H1 (cell line): ENCODE results near the gene PSMD9. TPM values are rescaled to one million over a fixed set of nuclear protein-coding genes. Genes with fewer than 3 reads are reported as not detected.

Source experiments
- CTCF ChIA-PET: fragments of 300-600 bp; sonication (Branson Sonifier 250); formaldehyde crosslinking; loops from one replicate; lab custom pipeline; 2021; ENCODE audit not compliant: partially characterized antibody; lab: Charles Lee
- POLR2A ChIA-PET: fragments of 300-600 bp; sonication (Branson Sonifier 250); formaldehyde crosslinking; loops from one replicate; lab custom pipeline; 2021; ENCODE audit warnings: inconsistent platforms; ENCODE audit not compliant: partially characterized antibody; lab: Charles Lee
- DNase-seq, 2 experiments: peaks; one replicate each; pipeline versions ENCODE4 v3.0.0 to v3.0.0-alpha.2; 2010 to 2022; ENCODE audit warnings: low spot score in 2 of 2, low read depth in 1 of 2, mixed read lengths in 1 of 2
- FAIRE-seq: peaks from 2 replicates; lab custom pipeline; 2011; peaks lifted over from hg19 to GRCh38; lab: Jason Lieb, UNC
- H2AFZ ChIP-seq: 2 replicates; pipeline ENCODE4 v1.8.1; 2012; ENCODE audit warnings: low read length, inconsistent platforms
- H2AK5ac ChIP-seq: 2 replicates; pipeline ENCODE4 v1.6.1; 2013; ENCODE audit warnings: low read depth, low read length
- H2BK120ac ChIP-seq: replicated peaks from 2 replicates; pipeline ENCODE3; 2013; ENCODE audit warnings: low read depth, low read length, inconsistent platforms
- H2BK12ac ChIP-seq: 2 replicates; pipeline ENCODE4 v1.6.1; 2013; ENCODE audit warnings: low read depth, low read length
- H2BK15ac ChIP-seq: 2 replicates; pipeline ENCODE4 v1.6.1; 2013; ENCODE audit warnings: low read length
- H2BK20ac ChIP-seq: 2 replicates; pipeline ENCODE4 v1.6.1; 2013; ENCODE audit warnings: low read length
- H2BK5ac ChIP-seq: 2 replicates; pipeline ENCODE4 v1.6.1; 2013; ENCODE audit warnings: low read depth, low read length
- H3K14ac ChIP-seq: 2 replicates; pipeline ENCODE4 v1.6.1; 2013; ENCODE audit warnings: inconsistent platforms; ENCODE audit not compliant: insufficient read length
- H3K18ac ChIP-seq: 2 replicates; pipeline ENCODE4 v1.6.1; 2013; ENCODE audit warnings: low read length; ENCODE audit errors: extremely low read depth
- H3K23ac ChIP-seq: 2 replicates; pipeline ENCODE4 v1.6.1; 2013; ENCODE audit warnings: inconsistent platforms; ENCODE audit not compliant: insufficient read length
- H3K23me2 ChIP-seq: 2 replicates; pipeline ENCODE4 v1.6.1; 2013; ENCODE audit warnings: low read depth, low read length
- H3K27ac ChIP-seq: 2 replicates; pipeline ENCODE4 v1.6.1; 2011; ENCODE audit warnings: low read depth, low read length, inconsistent platforms
- H3K27me3 ChIP-seq, 4 experiments: replicated peaks in 1 of 4; 1 replicate in 1 of 4; 2 replicates in 3 of 4; pipeline versions ENCODE4 v1.6.1 to v1.8.1; 2011 to 2013; ENCODE audit warnings: low read length in 3 of 4, mild to moderate bottlenecking in 3 of 4, inconsistent platforms in 2 of 4, mixed read lengths in 2 of 4, moderate library complexity in 1 of 4; ENCODE audit not compliant: control insufficient read depth in 3 of 4, insufficient read depth in 3 of 4; ENCODE audit errors: extremely low read depth in 1 of 4
- H3K36me3 ChIP-seq, 4 experiments: 2 replicates each; pipeline versions ENCODE4 v1.6.1 to v1.8.1; 2011 to 2013; ENCODE audit warnings: mild to moderate bottlenecking in 4 of 4, low read length in 3 of 4, moderate library complexity in 2 of 4, control low read depth in 1 of 4, inconsistent platforms in 1 of 4; ENCODE audit not compliant: insufficient read depth in 4 of 4, control insufficient read depth in 2 of 4
- H3K4ac ChIP-seq: replicated peaks from 2 replicates; pipeline ENCODE3; 2013; ENCODE audit warnings: low read length, low read depth, mixed read lengths, inconsistent platforms; ENCODE audit not compliant: insufficient read length
- H3K4me1 ChIP-seq, 4 experiments: replicated peaks in 1 of 4; 1 replicate in 1 of 4; 2 replicates in 3 of 4; pipeline versions ENCODE4 v1.6.1 to v1.8.1; 2011 to 2013; ENCODE audit warnings: low read length in 3 of 4, inconsistent platforms in 2 of 4, mixed read lengths in 1 of 4; ENCODE audit not compliant: insufficient read depth in 4 of 4, control insufficient read depth in 3 of 4
- H3K4me2 ChIP-seq, 2 experiments: 2 replicates each; pipeline versions ENCODE4 v1.6.1 to v1.8.1; 2011 to 2013; ENCODE audit warnings: low read depth in 2 of 2, low read length in 2 of 2, control low read depth in 1 of 2, inconsistent platforms in 1 of 2, mild to moderate bottlenecking in 1 of 2; ENCODE audit not compliant: insufficient read depth in 1 of 2
- H3K4me3 ChIP-seq, 4 experiments: fragments of 200-600, 300-600 bp in 1 of 4; sonication (generic), shearing (Covaris generic), sonication (Bioruptor Twin) in 1 of 4; 2 replicates each; pipeline versions ENCODE4 v1.5.1 to v1.8.1; 2011 to 2016; ENCODE audit warnings: low read length in 4 of 4, low read depth in 3 of 4, control low read depth in 2 of 4, inconsistent platforms in 2 of 4, mild to moderate bottlenecking in 2 of 4, mixed read lengths in 1 of 4, moderate library complexity in 1 of 4; ENCODE audit not compliant: insufficient read depth in 2 of 4; ENCODE audit errors: extremely low read depth in 1 of 4
- H3K56ac ChIP-seq: replicated peaks from 2 replicates; pipeline ENCODE3; 2013; ENCODE audit warnings: low read depth, mild to moderate bottlenecking, mixed read lengths, low read length, inconsistent platforms; ENCODE audit not compliant: insufficient read length
- H3K79me1 ChIP-seq: 2 replicates; pipeline ENCODE4 v1.6.1; 2013; ENCODE audit warnings: low read depth, low read length, control low read depth
- H3K79me2 ChIP-seq, 2 experiments: 2 replicates each; pipeline versions ENCODE4 v1.6.1 to v1.8.1; 2012 to 2013; ENCODE audit warnings: low read length in 2 of 2, mild to moderate bottlenecking in 2 of 2, inconsistent platforms in 1 of 2; ENCODE audit not compliant: insufficient read depth in 2 of 2, control insufficient read depth in 1 of 2
- H3K9ac ChIP-seq, 4 experiments: replicated peaks in 1 of 4; 1 replicate in 1 of 4; 2 replicates in 3 of 4; pipeline versions ENCODE4 v1.6.1 to v1.8.1; 2011 to 2013; ENCODE audit warnings: low read depth in 3 of 4, low read length in 3 of 4, control low read depth in 2 of 4, mild to moderate bottlenecking in 2 of 4, moderate library complexity in 2 of 4, inconsistent platforms in 1 of 4; ENCODE audit errors: extremely low read depth in 1 of 4
- H3K9me3 ChIP-seq, 2 experiments: 2 replicates each; pipeline versions ENCODE4 v1.6.1 to v1.8.1; 2012 to 2013; ENCODE audit warnings: mild to moderate bottlenecking in 2 of 2, moderate library complexity in 2 of 2, control low read depth in 1 of 2, inconsistent platforms in 1 of 2, low read depth in 1 of 2, low read length in 1 of 2, mixed read lengths in 1 of 2; ENCODE audit not compliant: insufficient read depth in 2 of 2
- H4K20me1 ChIP-seq, 2 experiments: replicated peaks in 1 of 2; 2 replicates each; pipeline versions ENCODE3 to v1.8.1; 2011 to 2013; ENCODE audit warnings: inconsistent platforms in 2 of 2, low read length in 2 of 2, mild to moderate bottlenecking in 1 of 2; ENCODE audit not compliant: insufficient read depth in 2 of 2, control insufficient read depth in 1 of 2
- H4K5ac ChIP-seq: 2 replicates; pipeline ENCODE4 v1.6.1; 2013; ENCODE audit warnings: low read length, low read depth, mixed read lengths, inconsistent platforms; ENCODE audit not compliant: insufficient read length
- H4K8ac ChIP-seq: 2 replicates; pipeline ENCODE4 v1.8.0; 2013; ENCODE audit warnings: mild to moderate bottlenecking, moderate library complexity, low read length, inconsistent platforms; ENCODE audit not compliant: insufficient read depth; ENCODE audit errors: extremely low read depth
- H4K91ac ChIP-seq: replicated peaks from 2 replicates; pipeline ENCODE3; 2013; ENCODE audit warnings: low read length, mixed read lengths, inconsistent platforms; ENCODE audit not compliant: insufficient read length
- CTBP2 ChIP-seq: IDR thresholded peaks from 2 replicates; pipeline ENCODE4 v1.7.0; 2011; ENCODE audit warnings: borderline replicate concordance, mild to moderate bottlenecking, moderate library complexity, mixed read lengths, low read length; ENCODE audit not compliant: insufficient read depth, insufficient read length
- E2F6 ChIP-seq: IDR thresholded peaks from 2 replicates; pipeline ENCODE4 v1.6.1; 2012; ENCODE audit warnings: inconsistent platforms
- EP300 ChIP-seq, 2 experiments: IDR thresholded peaks; 1 replicate in 1 of 2; 2 replicates in 1 of 2; pipeline ENCODE4 v1.6.1; 2011 to 2012; ENCODE audit warnings: low read depth in 2 of 2, low read length in 2 of 2, mild to moderate bottlenecking in 2 of 2, borderline replicate concordance in 1 of 2, inconsistent platforms in 1 of 2, moderate library complexity in 1 of 2
- RNF2 ChIP-seq: fragments of 200-900, 300-1000 bp; sonication (generic); IDR thresholded peaks from 2 replicates; pipeline ENCODE4 v1.7.1; 2016; ENCODE audit warnings: borderline replicate concordance, low read depth, mild to moderate bottlenecking, antibody characterized with exemption, low read length; ENCODE audit not compliant: poor library complexity, severe bottlenecking; ENCODE audit errors: missing control alignments
- WGBS, 2 experiments: shearing (Covaris generic) in 1 of 2; methylation state at CpG; one replicate each; pipeline versions ENCODE4 v1.1.6 to v1.1.7; 2013 to 2015; ENCODE audit warnings: low lambda C conversion rate in 2 of 2, mixed read lengths in 2 of 2, inconsistent platforms in 1 of 2, low coverage in 1 of 2, missing lambda C conversion rate in 1 of 2; ENCODE audit not compliant: insufficient replicate concordance in 2 of 2, insufficient coverage in 1 of 2, insufficient read length in 1 of 2; ENCODE audit errors: extremely low coverage in 1 of 2, missing lambda C conversion rate in 1 of 2; 5-methylcytosine and 5-hydroxymethylcytosine counted together
- polyA plus RNA-seq, 7 experiments: library from polyadenylated mRNA; depleted of rRNA in 3 of 7; stranded (reverse) in 5 of 7; unstranded in 2 of 7; fragments of >200 nt in 5 of 7; fragments of 200-250 nt in 2 of 7; gene quantifications; 1 replicate in 5 of 7; 2 replicates in 1 of 7; 4 replicates in 1 of 7; pipeline versions ENCODE4 v1.2.1 to v1.2.3, GENCODE V29; 2011 to 2013; ENCODE audit warnings: missing spikeins in 2 of 7, mixed read lengths in 2 of 7
- total RNA-seq: library from RNA; stranded (reverse); fragmentation: NEBNext Ultra II Directional; extraction: Animal tissue kit (Norgen Biotek cat#: 25700); gene quantifications from 2 replicates; pipeline ENCODE4 v1.2.1, GENCODE V29; 2021

PSMD9 gene
- total and polyA plus RNA-seq, 2 of the 8 experiments (the other 6 are each of a cell fraction or from before 2014, with no cell fraction given): 28.8 to 36.1 TPM

GRCh38 chr12:121889274-121889624 lies 659 bp downstream of the PSMD9 start:
- no peaks in the 10 kb centered on the region for H3K9me3 ChIP-seq
- 13% methylated on average over 7 of the region's 7 CpGs; no CpG with 5 or more reads in 1 of the 2 experiments for WGBS, 2 experiments
- H2AFZ ChIP-seq: no peak overlapping the region
- no peak overlapping the region; the same call in 1 of the 2 replicates for H2BK5ac ChIP-seq
- H3K79me2 ChIP-seq: no peaks in the 10 kb centered on the region; a peak in 1 of 4 replicates
- FAIRE-seq (no peak), DNase-seq (peak in 1 of 2 experiments; percentile 3)
- H3K9ac ChIP-seq: peak overlapping the region in 3 of 4 experiments; percentile 54 to 69 (median 60); a peak in 5 of 7 replicates
- H3K14ac ChIP-seq: no peak overlapping the region
- H3K79me1 ChIP-seq: no peaks in the 10 kb centered on the region
- no peak overlapping the region for H2BK12ac ChIP-seq
- peaks cover 3 to 10% of the 10 kb centered on the region in 2 experiments for H4K20me1 ChIP-seq
- no peak overlapping the region; the same call in 1 of the 2 replicates for H2AK5ac ChIP-seq
- ChIA-PET CTCF (interaction anchor here (0.5 to 10.7 kb wide), 19 partner anchors 9 to 221 kb away, joined by 3 to 114 read pairs (median 4); partner anchors contain the start of genes CFAP251, HPD and RHOF), POLR2A (interaction anchor here (0.6 to 10.3 kb wide), 7 partner anchors 15 to 489 kb away, joined by 3 to 115 read pairs (median 3); partner anchors contain the start of genes BCL7A, CFAP251, RHOF and RNF34)
- H2BK15ac ChIP-seq: no peak overlapping the region
- H3K18ac ChIP-seq: no peak overlapping the region
- H3K36me3 ChIP-seq: no peaks in the 10 kb centered on the region
- no peak overlapping the region for H3K23ac ChIP-seq
- H4K8ac ChIP-seq: no peak overlapping the region
- H3K27ac ChIP-seq: no peak overlapping the region
- H4K91ac ChIP-seq: no peak overlapping the region
- H3K4me3 ChIP-seq: peak overlapping the region; percentile 64 to 79 (median 74)
- H3K4ac ChIP-seq: no peak overlapping the region
- H2BK120ac ChIP-seq: no peak overlapping the region
- H3K56ac ChIP-seq: no peak overlapping the region
- peaks cover 0 to 4% (median 1%) of the 10 kb centered on the region in 4 experiments; a peak in 4 of 7 replicates for H3K4me1 ChIP-seq
- H3K23me2 ChIP-seq: peaks cover 7% of the 10 kb centered on the region
- peak overlapping the region; percentile 54 to 89 for H3K4me2 ChIP-seq
- peak overlapping the region; percentile 7 for H4K5ac ChIP-seq
- H3K27me3 ChIP-seq: peaks cover 0 to 2% (median 1%) of the 10 kb centered on the region in 4 experiments; a peak in 3 of 7 replicates
- no peak overlapping the region for H2BK20ac ChIP-seq
- TF ChIP-seq RNF2 (no peak), E2F6 (no peak), CTBP2 (no peak), EP300 (IDR thresholded peaks at IDR 0.05; ENCODE audit: borderline replicate concordance in 1 of 2, low read depth in 2 of 2, low read length in 2 of 2) (no peak)
